ENCODE data around the gene TMEM41A. TPM values are rescaled to one million over a fixed set of nuclear protein-coding genes. Genes with fewer than 3 reads are reported as not detected.

Gene TMEM41A
- polyA plus RNA-seq, 3 donors: 3.9 to 7.2 (median 5.4) TPM

DNA sequence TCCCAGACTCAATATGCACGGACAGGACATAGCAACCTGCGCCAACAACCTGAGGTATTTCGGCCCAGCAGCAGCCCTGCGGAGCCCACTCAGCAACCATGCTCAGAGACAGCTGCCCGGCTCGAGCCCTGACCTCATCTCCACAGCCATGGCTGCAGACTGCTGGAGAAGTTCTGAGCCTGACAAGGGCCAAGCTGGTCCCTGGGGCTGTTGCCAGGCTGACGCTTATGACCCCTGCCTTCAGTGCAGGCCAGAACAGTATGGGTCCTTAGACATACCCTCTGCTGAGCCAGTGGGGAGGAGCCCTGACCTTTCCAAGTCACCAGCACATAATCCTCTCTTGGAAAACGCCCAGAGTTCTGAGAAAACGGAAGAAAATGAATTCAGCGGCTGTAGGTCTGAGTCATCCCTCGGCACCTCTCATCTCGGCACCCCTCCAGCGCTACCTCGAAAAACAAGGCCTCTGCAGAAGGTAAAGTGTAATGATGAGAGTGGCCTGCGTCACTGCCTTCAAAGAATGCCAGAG, 25.5 kb downstream of the TMEM41A start:
- Histone ChIP-seq H3K4me2 (replicated peaks; ENCODE audit: extremely low read depth, low read length, poor library complexity, severe bottlenecking) (no peak overlapping the region), H2AFZ (ENCODE audit: insufficient read depth, low read depth, low read length, poor library complexity, severe bottlenecking) (no peak overlapping the region), H3K4me1 (ENCODE audit: control insufficient read depth in 1 of 2, insufficient read depth in 2 of 2, low read length in 2 of 2) (no peaks in the 10 kb centered on the region), H3K79me2 (ENCODE audit: insufficient read depth, low read length) (no peaks in the 10 kb centered on the region), H3K36me3 (replicated peaks in 1 of 2; ENCODE audit: control insufficient read depth in 1 of 2, insufficient read depth in 2 of 2, low read length in 2 of 2) (peaks cover 3 to 4% of the 10 kb centered on the region in 2 donors), H4K20me1 (ENCODE audit: insufficient read depth, low read length) (no peaks in the 10 kb centered on the region), H3K4me3 (replicated peaks in 1 of 3; ENCODE audit: low read depth in 2 of 3, low read length in 3 of 3) (no peak overlapping the region), H3K27ac (ENCODE audit: low read depth in 1 of 2, low read length in 2 of 2) (no peak overlapping the region), H3K27me3 (ENCODE audit: control insufficient read depth in 2 of 2, insufficient read depth in 2 of 2, low read length in 2 of 2) (no peaks in the 10 kb centered on the region), H3K9ac (ENCODE audit: insufficient read depth, low read length, poor library complexity, severe bottlenecking) (no peak overlapping the region), H3K9me3 (replicated peaks in 1 of 2; ENCODE audit: control insufficient read depth in 1 of 2, insufficient read depth in 1 of 2, low read length in 2 of 2) (no peaks in the 10 kb centered on the region)
- Mint-ChIP-seq H3K27me3 (ENCODE audit: low read depth in 3 of 3) (no peaks in the 10 kb centered on the region), H3K4me3 (no peak overlapping the region), H3K36me3 (peaks cover 5 to 8% of the 10 kb centered on the region in 2 donors), H3K4me1 (no peaks in the 10 kb centered on the region), H3K27ac (no peak overlapping the region), H3K9me3 (peaks cover 0 to 5% (median 0%) of the 10 kb centered on the region in 7 donors)
- TF ChIP-seq, protein P1, sequence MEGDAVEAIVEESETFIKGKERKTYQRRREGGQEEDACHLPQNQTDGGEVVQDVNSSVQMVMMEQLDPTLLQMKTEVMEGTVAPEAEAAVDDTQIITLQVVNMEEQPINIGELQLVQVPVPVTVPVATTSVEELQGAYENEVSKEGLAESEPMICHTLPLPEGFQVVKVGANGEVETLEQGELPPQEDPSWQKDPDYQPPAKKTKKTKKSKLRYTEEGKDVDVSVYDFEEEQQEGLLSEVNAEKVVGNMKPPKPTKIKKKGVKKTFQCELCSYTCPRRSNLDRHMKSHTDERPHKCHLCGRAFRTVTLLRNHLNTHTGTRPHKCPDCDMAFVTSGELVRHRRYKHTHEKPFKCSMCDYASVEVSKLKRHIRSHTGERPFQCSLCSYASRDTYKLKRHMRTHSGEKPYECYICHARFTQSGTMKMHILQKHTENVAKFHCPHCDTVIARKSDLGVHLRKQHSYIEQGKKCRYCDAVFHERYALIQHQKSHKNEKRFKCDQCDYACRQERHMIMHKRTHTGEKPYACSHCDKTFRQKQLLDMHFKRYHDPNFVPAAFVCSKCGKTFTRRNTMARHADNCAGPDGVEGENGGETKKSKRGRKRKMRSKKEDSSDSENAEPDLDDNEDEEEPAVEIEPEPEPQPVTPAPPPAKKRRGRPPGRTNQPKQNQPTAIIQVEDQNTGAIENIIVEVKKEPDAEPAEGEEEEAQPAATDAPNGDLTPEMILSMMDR (IDR thresholded peaks at IDR 0.05): no peak
- DNase-seq: no peak
- intact Hi-C loops (cut with micrococcal nuclease): no loop called here
- 97% methylated on average over 13 of the region's 15 CpGs for WGBS (ENCODE audit: insufficient coverage)

DNA sequence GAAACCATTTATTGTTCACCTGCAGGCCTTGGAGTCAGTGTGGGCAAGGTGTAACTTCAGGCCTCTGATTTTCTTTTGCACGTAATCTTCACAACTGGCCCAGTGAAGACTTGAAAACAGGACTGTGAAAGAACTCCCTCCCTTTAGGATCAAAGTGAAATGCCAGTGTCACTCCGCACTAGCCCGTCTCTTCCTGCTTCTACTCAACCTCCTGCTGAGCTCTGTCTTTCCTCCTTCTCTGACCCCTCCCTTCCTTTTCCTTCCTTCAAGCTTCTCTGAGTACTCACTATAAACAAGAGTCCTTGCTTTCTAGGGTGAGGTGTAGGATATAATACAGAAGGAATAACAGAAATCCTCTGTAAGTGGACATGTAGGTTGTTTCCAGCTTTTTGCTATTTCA, 28.5 kb downstream of the TMEM41A start:
- H3K27ac ChIP-seq (ENCODE audit: low read depth in 1 of 2, low read length in 2 of 2): no peak overlapping the region
- Mint-ChIP-seq H3K4me1 (no peaks in the 10 kb centered on the region), H3K27ac (no peak overlapping the region), H3K27me3 (ENCODE audit: low read depth in 3 of 3) (no peaks in the 10 kb centered on the region), H3K4me3 (no peak overlapping the region), H3K36me3 (peaks cover 5% of the 10 kb centered on the region in 2 donors), H3K9me3 (peaks cover 0 to under 1% (median 0%) of the 10 kb centered on the region in 7 donors)
- TF ChIP-seq, protein P1 (IDR thresholded peaks at IDR 0.05): no peak
- H3K36me3 ChIP-seq (replicated peaks in 1 of 2; ENCODE audit: control insufficient read depth in 1 of 2, insufficient read depth in 2 of 2, low read length in 2 of 2): peaks cover 3 to 4% of the 10 kb centered on the region in 2 donors
- no peak for DNase-seq
- intact Hi-C loops (cut with micrococcal nuclease): no loop called here
- H2AFZ ChIP-seq (ENCODE audit: insufficient read depth, low read depth, low read length, poor library complexity, severe bottlenecking): no peak overlapping the region
- no peaks in the 10 kb centered on the region for H3K79me2 ChIP-seq (ENCODE audit: insufficient read depth, low read length)
- no peak overlapping the region for H3K9ac ChIP-seq (ENCODE audit: insufficient read depth, low read length, poor library complexity, severe bottlenecking)
- H3K9me3 ChIP-seq (replicated peaks in 1 of 2; ENCODE audit: control insufficient read depth in 1 of 2, insufficient read depth in 1 of 2, low read length in 2 of 2): no peaks in the 10 kb centered on the region
- H4K20me1 ChIP-seq (ENCODE audit: insufficient read depth, low read length): no peaks in the 10 kb centered on the region
- no peak overlapping the region for H3K4me2 ChIP-seq (replicated peaks; ENCODE audit: extremely low read depth, low read length, poor library complexity, severe bottlenecking)
- 93% methylated on average over 3 of the region's 3 CpGs for WGBS (ENCODE audit: insufficient coverage)
- no peak overlapping the region for H3K4me3 ChIP-seq (replicated peaks in 1 of 3; ENCODE audit: low read depth in 2 of 3, low read length in 3 of 3)
- no peaks in the 10 kb centered on the region for H3K4me1 ChIP-seq (ENCODE audit: control insufficient read depth in 1 of 2, insufficient read depth in 2 of 2, low read length in 2 of 2)
- H3K27me3 ChIP-seq (ENCODE audit: control insufficient read depth in 2 of 2, insufficient read depth in 2 of 2, low read length in 2 of 2): no peaks in the 10 kb centered on the region

All from CD14-positive monocyte (primary cell).